HG03354 (cell line): ENCODE measurements around the gene NIPAL3.
"Not testable (repeated sequence)": the region's sequence is repeated elsewhere in the genome, so short reads cannot be mapped to it uniquely, and the experiment has no call there.

Source experiments
- ATAC-seq: cut with Tn5 transposase; IDR thresholded peaks from one replicate; pipeline ENCODE4 v1.9.1; 2021; ENCODE audit warnings: mild to moderate bottlenecking; ENCODE audit not compliant: unreplicated experiment, poor library complexity, severe bottlenecking

NIPAL3 gene

DNA sequence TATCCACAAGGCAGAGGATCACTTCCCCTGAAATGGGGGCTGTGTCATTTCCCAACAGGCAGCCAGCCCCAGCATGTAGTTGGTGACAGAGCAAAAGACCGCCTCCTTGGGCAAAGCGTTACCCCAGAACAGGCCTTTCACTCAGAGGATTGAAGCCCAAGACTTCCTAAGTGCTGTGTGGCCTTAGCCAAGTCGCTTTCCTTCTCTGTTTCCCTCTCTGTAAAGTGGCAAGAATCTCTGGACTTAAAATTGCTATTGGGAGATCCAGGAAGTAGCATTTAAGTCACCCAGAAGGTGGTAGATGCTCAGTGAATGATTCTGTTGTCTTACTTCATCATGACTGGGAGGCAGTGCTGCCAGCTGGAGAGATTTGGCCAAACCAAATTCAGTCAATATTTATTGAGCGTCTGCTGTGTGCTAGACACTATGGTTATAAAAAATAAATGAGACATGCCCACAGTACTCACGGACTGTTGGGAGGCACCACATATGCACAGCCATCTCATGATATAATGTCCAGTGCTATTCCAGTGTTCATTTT is 35.3 kb downstream of the NIPAL3 start:
- no peak for ATAC-seq

DNA sequence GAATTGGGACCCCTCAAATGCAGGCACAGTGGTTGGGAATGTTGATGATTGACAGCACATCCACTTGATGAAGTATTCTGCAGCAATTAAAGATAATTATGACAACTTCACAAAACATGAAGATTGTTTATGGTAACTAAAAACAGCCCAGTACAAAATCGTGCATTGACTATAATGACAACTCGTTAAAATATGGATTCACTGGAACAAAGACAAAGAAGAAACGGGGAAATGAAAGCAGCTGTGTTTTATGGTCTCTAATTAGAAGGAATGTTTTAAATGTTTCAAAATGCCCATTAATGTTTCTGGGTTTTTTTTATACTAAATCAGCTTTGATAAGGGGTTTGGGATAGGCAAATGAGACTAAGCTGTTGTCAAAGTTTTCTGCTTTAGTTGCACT is 36.1 kb downstream of the NIPAL3 start:
- ATAC-seq = no peak

DNA sequence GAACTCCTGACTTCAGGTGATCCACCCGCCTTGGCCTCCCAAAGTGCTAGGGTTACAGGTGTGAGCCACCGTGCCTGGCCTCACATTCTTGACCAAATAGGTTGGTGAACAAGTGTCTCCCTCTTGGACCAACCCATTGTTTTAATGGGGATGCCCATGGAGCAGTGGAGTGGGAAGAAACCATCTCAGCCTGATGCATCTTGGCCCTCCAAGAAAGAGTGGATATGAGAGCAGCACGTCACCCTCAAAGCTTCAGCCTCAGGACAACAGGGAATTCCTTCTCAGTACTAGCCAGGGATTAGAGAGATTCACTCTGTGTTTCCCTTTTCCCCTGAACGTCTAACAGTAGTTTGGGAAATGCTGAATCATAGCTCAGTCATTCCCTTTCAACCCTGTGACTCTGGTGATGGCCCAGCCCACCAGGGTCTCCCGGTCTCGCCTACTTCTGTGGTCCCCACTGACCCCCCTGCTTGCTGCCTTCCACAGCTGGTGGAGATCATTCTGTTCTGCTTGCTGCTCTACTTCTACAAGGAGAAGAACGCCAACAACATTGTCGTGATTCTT is 37.4 kb downstream of the NIPAL3 start:
- ATAC-seq = no peak

DNA sequence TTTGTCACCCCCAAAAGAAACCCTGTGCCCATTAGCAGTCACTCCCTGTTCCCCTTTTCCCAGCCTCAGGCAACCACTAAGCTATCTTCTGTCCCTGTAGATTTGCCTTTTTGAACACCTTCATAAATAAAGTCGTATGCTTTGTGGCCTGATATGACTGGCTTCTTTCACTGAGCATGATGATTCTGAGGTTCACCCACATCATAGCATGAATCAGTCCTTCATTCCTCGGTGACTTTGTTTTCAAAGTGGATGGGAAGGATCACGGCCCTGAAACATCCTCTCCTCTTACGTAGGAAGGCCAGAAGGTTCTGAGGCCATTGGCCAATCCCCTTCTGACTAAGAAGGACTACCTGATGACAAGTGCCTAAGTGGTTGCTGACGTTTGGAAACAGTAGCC is 39.1 kb downstream of the NIPAL3 start:
- ATAC-seq = no peak

DNA sequence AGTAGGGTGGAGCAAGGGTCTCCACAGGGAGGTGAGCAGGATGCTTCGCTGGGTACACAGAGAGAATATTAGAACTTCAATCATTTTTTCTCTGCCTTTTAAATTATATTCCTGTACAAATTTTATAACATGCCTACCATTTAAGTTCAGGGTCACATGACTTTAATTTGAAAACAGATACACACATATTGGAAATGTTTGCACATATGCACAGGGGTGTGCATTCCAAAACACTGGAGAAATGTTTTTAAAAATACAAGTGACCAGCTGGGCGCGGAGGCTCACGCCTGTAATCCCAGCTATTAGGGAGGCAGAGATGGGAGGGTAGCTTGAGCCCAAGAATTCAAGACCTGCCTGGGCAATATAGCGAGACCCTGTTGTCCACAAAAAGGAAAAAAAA is 39.7 kb downstream of the NIPAL3 start:
- no peak for ATAC-seq

DNA sequence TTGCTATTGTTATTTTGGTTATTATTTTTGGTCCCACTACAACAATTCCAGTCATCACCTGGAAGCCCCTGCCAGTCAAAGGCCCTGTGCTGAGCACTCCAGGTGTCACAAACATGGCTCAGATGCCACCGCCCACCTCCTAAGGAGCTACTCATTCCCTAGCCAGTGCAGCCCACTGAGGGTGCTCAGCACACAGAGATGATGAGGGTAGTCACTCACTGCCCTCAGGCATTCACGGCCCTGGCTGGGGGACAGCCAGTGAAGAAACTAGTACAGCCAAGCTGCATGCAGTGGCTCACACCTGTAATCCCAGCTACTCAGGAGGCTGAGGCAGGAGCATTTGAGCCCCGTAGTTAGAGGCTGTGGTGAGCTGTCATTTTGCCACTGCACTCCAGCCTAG is 42.3 kb downstream of the NIPAL3 start:
- no peak for ATAC-seq

DNA sequence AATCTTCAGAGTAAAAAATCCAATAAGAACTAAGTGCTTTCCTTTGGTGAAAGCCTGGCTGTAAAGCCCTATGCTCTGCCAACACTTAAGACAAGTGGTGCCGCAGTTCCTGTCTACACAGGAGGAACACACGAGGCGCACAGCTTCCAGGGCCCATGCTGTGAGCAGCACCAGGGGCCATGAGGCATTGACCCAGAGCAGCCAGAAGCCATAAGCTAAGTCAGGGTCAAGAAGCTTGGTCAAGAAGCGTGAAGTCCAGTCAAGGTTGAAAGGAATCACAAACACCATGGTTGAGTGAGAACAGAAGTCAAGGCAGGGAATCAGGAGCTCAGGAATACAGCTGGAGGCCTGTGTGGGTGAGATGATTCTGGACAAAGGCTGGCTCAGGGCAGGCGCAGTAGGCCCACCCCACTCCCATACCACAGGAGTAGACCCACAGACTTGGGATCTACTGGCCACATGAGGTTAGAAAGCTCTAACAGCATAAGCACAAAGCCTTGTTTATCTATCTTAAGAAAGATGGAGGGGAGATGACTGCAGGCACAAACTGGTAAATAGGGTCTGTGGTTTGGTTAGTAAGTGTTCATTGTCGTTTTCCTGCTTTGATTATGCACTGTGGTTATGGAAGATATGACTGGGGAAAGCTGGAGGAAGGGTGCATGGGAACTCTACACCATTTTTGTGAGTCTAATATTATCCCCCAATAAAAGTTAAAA is 44.1 kb downstream of the NIPAL3 start:
- ATAC-seq = no peak

DNA sequence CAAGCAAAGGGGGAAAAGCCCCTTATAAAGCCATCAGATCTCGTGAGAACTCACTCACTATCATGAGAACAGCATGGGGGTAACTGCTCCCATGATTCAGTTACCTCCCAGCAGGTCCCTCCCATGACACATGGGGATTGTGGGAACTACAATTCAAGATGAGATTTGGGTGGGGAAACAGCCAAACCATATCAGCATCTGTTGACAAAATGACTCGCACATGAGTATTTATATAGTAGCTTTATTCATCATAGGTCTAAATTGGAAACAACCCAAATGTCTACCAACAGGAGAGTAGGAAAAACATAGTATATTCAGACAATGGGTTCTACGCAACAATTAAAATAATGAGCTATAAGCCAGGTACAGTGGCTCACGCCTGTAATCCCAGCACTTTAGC is 46.5 kb downstream of the NIPAL3 start:
- not testable (repeated sequence) for ATAC-seq

DNA sequence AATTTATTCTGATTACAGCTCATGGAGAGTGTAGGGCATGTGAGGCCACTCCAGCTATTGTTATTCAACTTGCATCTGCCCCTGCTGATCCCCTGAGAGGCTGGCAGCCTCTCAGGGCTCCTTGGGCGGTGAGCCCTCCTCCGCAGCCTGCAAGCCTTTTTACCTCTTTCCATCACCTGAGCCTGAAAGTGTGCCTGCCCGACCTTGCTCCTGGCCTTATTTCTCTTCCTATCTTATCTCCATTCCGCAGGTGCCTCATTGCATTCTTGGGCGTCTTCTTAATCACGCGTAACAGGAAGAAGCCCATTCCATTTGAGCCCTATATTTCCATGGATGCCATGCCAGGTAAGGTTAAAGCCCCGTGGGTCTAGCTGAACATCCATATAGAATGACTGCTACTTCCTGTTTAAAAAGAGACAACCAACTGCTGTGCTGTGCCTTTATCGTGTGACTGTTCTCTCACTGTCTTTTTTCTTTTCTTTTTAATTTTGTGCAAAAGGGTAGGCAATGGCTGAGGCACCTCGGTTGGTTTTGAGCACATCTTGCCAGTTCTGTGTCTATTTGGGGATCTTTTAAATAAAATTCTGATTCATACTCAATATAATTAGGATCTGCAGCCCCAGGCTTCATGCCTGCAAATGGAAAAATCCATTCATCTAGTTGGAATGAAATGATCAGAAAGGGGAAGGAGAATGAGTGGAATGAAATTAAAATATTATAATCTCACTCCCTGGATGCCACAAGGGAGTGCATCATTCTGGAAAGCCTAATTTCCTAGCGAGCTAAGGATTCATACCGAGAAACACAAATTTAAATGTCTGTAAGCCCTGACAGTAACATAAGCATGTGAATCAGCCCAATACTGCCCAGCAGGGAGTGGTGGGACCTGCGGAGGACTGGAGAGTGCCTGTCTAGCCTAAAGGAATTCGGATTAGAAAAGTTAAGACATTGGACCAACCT is 48.5 kb downstream of the NIPAL3 start:
- no peak for ATAC-seq

DNA sequence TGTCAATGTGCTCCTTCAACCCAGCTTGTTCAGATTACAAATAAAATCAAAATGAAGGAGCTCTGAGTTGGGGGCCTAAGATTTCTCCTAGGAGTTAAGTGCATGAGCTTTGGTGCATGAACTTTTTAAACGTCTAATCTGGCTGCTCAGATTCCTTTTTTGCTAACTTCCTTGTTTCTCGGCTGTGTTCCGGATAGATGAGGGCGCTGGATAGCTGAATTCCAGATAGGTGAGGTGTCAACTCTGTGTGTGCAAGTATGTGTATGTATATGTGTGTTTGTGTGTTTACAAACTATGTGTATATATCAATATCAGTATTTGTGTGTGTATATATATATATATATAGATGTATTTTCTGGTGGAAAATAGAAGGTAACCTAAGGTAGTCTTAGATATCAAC is 49.5 kb downstream of the NIPAL3 start:
- ATAC-seq = no peak

DNA sequence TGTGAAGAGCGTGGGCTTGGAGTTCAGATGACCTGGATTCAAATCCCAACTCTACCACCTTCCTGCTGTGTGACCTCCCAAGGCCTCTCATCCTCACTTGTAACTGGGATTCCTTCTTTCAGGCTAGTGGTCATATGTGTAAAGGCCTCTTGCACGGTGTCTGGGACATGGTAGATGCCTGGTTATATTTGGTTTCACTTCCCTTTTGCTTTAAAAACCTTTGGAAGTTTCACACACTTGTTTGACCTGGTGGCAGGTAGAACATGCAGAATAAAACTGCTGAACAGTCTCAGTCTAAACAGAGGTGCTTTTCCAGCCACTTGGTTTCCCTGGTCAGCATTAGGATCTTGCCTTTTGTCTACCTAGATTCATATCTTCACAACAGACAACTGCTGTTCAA is 50.0 kb downstream of the NIPAL3 start:
- no peak for ATAC-seq

DNA sequence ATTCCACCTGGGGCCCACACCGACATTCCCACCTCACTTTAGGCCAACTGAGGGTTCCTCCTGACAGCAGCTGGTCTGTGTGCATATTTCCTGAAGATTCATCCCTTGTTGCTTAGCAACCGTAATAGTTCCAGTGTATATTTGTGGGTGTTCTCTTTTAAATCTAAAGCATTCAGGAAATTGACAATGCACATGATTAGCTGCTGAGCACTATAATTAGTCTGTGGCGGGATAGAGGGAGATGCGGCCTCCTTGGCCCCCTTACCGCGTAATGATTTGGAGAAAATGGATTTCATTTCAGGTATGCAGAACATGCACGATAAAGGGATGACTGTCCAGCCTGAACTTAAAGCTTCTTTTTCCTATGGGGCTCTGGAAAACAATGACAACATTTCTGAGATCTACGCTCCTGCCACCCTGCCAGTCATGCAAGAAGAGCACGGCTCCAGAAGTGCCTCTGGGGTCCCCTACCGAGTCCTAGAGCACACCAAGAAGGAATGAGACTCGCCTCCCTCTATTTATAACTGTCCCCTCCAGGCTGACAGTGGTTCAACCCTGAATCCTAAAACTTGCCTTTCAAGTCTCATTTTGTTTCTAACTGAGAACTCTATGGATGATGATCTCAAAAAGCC is 53.2 kb downstream of the NIPAL3 start:
- ATAC-seq = no peak

DNA sequence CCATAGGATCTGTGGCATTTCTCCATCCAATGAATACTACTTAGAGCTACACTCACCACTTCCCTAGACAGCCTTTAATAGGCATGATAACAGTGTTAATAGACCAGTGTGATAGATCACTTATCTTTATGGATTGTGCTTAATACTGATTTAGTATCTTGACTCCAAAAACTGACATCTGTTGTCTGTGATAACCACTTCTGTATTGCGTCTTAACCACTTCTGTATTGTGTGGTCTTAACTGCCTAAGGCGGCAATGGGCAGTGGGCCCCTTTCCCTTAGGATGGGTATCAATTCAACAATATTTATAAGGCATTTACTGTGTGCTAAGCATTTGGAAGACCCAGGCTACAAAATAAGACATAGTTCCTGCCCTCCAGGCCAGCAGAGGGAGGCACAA is 55.0 kb downstream of the NIPAL3 start:
- no peak for ATAC-seq

DNA sequence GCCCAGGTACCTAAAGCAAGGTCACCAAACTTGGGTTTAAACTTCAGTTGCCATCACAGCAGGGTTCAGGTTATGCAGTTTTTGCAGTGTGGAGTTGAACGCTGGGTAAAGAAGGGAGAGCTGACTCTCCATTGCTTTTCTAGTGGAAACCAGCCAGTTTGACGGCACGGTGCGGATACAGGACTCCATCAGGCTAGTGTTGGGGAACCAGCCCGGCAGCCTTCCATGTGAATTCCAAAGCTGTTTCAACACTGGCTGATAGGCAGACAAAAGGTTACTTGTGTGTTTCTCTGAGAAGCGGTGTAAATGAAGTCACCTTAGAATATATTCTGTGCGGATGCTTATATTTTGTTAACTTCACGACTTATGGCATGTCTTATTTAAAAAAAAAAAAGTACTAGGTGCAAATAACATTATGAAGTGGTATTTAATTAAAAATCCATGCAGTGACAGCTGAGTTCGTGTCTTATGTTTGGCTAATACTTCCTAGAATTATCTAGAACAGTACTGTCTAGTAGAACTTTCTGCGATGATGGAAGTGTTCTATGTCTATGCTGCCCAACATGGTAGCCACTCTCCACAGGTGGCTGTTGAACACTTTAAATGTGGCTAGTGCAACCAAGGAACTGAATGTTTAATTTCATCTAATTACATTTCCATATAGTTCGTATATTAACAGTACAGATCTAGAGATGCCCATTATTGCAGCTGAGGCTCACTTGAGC is 57.1 kb downstream of the NIPAL3 start:
- no peak for ATAC-seq

DNA sequence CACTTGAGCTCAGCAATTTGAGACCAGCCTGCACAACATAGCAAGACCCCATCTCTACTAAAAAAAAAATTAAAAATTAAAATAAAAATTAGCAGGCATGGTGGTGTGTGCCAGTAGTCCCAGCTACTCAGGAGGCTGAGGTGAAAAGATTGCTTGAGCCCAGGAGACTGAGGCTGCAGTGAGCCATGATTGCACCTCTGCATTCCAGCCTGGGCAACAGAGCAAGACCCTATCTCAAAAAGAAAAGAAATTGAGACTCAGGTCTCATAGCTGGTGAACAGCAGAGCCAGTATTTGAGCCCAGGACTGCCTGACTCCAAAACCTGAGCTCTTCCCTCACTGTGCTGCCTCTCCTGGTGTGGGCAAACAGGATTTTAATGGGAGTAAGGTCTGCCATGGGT is 58.6 kb downstream of the NIPAL3 start:
- ATAC-seq = no peak

DNA sequence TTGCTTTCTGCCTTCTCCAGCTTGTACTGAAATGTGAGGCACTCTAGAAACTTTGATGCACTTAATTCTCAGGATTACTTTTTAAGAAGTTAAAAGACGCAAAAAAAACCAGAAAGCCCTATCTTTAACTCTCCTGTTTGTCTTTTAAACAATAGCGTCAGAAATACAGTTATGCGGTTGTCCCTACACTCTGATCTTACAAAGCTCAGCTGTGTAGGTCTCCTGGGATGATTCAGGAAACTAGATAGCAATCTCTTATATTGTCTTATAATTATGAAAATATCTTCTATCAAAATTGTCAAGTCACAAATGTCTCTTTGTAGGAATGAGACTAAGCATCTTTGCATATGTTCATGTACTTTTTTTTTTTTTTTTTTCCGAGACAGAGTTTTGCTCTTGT is 60.1 kb downstream of the NIPAL3 start:
- no peak for ATAC-seq

DNA sequence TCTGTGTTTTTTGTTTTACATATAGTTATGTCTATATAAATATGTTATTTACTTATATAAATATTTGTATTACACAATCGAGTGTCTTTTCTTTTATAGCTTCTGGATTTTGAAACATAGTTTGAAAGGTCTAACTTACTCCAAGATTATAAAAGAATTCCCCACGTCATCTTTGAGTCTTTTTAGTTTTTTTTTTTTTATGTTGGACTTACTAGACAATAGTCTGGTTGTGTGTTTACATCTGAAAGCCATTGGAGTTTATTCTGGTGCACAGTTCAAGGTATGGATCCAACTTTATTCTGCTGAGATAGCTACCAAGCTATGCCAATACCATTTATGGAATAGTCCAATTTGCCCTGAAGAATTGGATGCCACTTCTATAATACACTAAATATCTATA is 61.0 kb downstream of the NIPAL3 start:
- no peak for ATAC-seq

DNA sequence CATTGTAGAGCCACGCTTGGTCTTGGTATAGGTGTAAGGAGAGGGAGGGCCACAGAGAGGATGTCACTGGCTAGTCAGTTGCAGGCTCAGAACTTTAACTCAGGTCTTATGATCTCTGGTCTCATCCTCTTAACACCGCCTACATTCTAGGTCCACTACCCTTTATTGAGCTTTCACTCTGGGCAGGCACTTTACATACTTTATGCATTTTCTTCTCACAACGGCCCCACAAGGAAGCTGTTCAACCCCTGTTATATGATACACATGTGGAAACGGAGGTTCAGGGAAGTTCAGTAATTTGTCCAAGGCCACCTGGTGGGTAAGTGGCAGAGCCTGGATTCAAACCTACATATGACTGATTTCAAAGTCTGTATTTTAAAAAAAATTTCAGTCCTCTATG is 61.7 kb downstream of the NIPAL3 start:
- ATAC-seq = no peak

DNA sequence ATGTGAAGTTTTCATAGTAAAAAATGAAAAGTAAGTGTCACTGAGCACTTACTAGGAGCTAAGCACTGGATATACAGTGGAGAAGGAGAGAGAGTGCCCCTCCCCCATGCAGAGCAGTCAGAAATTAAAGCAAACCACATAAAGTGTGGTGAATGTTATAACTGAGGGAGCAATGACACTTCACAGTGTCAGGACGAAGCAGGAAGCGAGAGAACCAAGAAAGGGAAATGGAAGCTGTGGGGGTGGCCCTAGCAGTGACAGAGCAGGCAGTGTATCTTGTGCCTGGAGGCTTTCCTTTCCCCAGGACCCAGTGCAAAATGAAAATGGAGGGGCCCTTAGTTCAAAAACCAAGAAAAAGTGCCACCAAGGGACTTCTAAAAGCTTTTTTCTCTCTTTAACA is 65.5 kb downstream of the NIPAL3 start:
- ATAC-seq = no peak
